Left ventricle myocardium superior (tissue), 1 donor: ENCODE results near the gene ZNF140. TPM values are rescaled to one million over a fixed set of nuclear protein-coding genes. Genes with fewer than 3 reads are reported as not detected.

Source experiments
- ATAC-seq: fragments of 200-7000 bp; cut with Tn5 transposase; one replicate; pipeline ENCODE4 v1.9.1; 2020; ENCODE audit warnings: mild to moderate bottlenecking, moderate library complexity
- DNase-seq: peaks from one replicate; pipeline ENCODE4 v3.0.0-alpha.2; 2020
- intact Hi-C: fragments of 100-400 bp; cut with micrococcal nuclease; formaldehyde crosslinking; loops from one replicate; pipeline ENCODE4 v1.11.0; 2022
- total RNA-seq: library from RNA; stranded (reverse); fragmentation: NEBNext Ultra II Directional; extraction: Animal tissue kit (Norgen Biotek cat#: 25700); gene quantifications from one replicate; pipeline ENCODE4 v1.2.1, GENCODE V29; 2021
- donor health status: DM: no; HTN: yes; CAD: no; lungs with severe emphysema.

The ZNF140 gene
- total RNA-seq, 1 donor from 2014 or later: 6.5 TPM

DNA sequence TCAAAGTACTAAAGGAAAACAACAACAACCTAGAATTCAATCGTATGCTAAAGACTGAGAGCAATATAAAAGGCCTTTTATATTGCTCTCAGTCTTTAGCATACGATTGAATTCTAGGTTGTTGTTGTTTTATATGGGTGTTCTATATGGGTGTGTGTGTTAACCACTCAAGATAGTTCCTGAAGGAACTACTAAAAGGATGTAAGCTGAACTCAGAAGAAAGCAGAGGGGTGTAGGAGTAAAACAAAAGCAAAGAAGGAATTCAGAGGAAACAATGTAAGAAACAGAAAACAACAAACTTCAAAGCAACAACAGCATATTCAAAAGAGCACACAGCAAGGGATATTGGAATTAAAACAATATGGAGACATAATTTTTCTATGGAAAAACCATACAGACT, 44.0 kb downstream of the ZNF140 start:
- ATAC-seq: no peak
- DNase-seq: no peak
- intact Hi-C loops: no loop called here

- DNase-seq (no peak), ATAC-seq (peak; percentile 39)
- intact Hi-C loops: no loop called here
Measured at GRCh38 chr12:133129368-133130037, 48.8 kb downstream of the ZNF140 start.

DNA sequence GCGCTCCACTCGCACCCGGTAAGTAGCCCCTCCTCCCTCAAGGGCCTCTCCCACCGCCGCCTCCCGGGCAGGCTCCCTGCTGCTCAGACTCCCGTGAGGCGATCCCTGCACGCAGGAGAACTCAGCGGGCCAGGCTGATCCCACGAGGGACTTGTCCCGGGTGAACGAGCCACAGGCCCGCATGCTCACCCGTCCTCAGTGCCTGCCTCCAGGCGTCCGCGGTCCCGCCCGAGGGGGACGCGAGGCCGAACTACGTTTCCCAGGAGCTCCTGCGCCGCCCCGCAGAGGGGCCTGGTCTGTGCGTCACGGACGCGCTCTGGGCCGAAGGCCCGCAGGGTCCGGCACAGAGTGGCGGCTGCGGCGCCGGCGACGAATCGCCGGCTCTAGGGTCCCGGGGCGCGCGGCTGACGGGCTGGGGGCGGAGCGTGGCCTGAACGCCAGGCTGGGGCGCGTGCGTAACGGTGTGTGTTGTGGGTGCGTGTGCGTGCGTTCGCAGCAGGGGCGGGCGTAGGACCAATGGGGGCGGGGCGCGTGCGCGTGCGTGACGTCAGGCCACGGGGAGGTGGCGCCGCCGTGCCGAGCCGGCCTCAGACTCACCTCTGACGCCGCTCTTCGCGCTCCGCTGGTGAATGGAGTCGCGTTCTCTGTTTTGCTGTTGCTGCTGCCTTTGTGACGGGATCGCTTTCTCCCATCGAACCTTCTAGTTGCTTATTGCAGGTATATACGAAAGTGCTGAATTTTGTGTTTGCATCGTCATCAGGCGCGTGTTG, 49.5 kb downstream of the ZNF140 start, which contains the start of the genes ZNF10 and ZNF891:
TSS of gene ZNF10 (plus strand) at position 590 of the 770 bp plus-strand sequence. CDS start 13,866 bp downstream, outside the sequence.
TSS of gene ZNF891 (minus strand) at position 237 of the 770 bp plus-strand sequence. CDS start 8,356 bp downstream, outside the sequence.
- intact Hi-C loops: no loop called here
- DNase-seq (peak; percentile 99), ATAC-seq (peak; percentile 98)

GRCh38 chr12:133130808-133131128, 50.0 kb downstream of the ZNF140 start:
- intact Hi-C loops: no loop called here

DNA sequence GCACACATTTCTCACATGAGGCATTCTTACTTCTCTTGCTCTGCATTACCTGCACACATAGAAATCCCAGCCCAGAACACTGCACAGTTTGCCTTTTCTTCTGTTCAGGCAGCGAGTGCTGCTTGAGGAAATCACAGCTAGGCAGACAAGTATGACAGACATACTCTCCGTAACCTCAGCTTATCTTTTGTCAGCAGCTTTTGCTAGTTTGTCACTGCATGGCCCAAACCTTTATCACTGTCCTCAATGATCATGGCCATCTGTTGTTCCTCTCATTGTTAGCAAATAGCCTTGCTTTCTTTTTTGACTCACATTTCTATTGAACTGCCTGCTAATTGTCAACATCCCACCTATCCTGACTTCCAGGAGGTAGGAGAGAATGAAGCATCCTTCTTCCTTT, 55.0 kb downstream of the ZNF140 start:
- DNase-seq: no peak
- intact Hi-C loops: no loop called here
- no peak for ATAC-seq

More at GRCh38 chr12:133130808-133131128, 50.0 kb downstream of the ZNF140 start:
- peak; percentile 47 for DNase-seq
- peak; percentile 12 for ATAC-seq

DNA sequence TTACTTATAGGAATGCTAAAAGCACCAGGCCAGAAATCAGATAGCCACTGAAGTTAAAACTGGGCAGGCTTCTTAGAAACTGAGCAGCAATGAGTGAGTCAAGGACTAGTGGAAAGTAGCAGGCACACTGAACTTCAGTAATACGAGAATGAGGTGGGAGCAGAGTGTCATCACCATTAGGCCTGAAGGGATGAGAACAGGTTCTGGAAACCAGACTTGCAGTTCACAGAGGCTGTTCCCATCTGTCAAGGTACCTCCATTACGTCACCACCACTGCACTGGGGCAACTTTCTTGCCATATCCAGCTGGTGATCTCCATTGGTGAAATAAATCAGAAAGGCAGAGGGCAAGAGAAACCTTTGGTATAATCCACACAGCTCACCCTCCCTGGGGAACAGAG, 65.3 kb downstream of the ZNF140 start:
- intact Hi-C loops: no loop called here
- no peak for ATAC-seq
- DNase-seq: no peak

GRCh38 chr12:133156125-133156690, 75.5 kb downstream of the ZNF140 start:
- ATAC-seq (no peak), DNase-seq (no peak)
- intact Hi-C loops: no loop called here

Other genes starting within 250 kb of the ZNF140 start
- 15.1 TPM for gene CHFR, start 193.3 kb upstream of the ZNF140 start, total RNA-seq
- 13.9 TPM for gene ZNF605, start 124.6 kb upstream of the ZNF140 start, total RNA-seq
- gene ZNF26, start 94.6 kb upstream of the ZNF140 start, total RNA-seq: 4.7 TPM
- gene ZNF84, start 43.4 kb upstream of the ZNF140 start, total RNA-seq: 20.4 TPM
- gene ZNF891, start 49.4 kb downstream of the ZNF140 start, total RNA-seq: 1.0 TPM
- 8.1 TPM for gene ZNF10, start 49.7 kb downstream of the ZNF140 start, total RNA-seq
- gene ZNF268, start 100.6 kb downstream of the ZNF140 start, total RNA-seq: 9.6 TPM
- not detected for gene ANHX, start 155.0 kb downstream of the ZNF140 start, total RNA-seq